NT2/D1 (cell line): Measurements from ENCODE around the gene MGLL.

Source experiments
- YY1 ChIP-seq: IDR thresholded peaks from 2 replicates; pipeline ENCODE4 v1.6.1; 2011; ENCODE audit not compliant: insufficient read length, insufficient read depth
- ZNF274 ChIP-seq: IDR thresholded peaks from 2 replicates; pipeline ENCODE4 v1.6.1; 2011; ENCODE audit warnings: mild to moderate bottlenecking, low read depth, low read length

GRCh38 chr3:127773752-127774395 is 48.4 kb downstream of the MGLL start:
- no peak for TF ChIP-seq YY1
- TF ChIP-seq ZNF274 = no peak
